H9 (cell line): ENCODE measurements around the gene FHIP1B. TPM values are rescaled to one million over a fixed set of nuclear protein-coding genes. Genes with fewer than 3 reads are reported as not detected.

Source experiments
- DNase-seq: peaks from one replicate; pipeline ENCODE4 v3.0.0-alpha.2; 2017
- H2AFZ ChIP-seq: one replicate; pipeline ENCODE4 v1.6.1; 2013; ENCODE audit warnings: mild to moderate bottlenecking, low read length, control low read depth, moderate library complexity
- H2AK5ac ChIP-seq: 2 replicates; pipeline ENCODE4 v1.6.1; 2013; ENCODE audit warnings: low read length, control low read depth, mixed read lengths; ENCODE audit not compliant: insufficient read length
- H2BK120ac ChIP-seq: one replicate; pipeline ENCODE4 v1.6.1; 2013; ENCODE audit warnings: low read depth, mild to moderate bottlenecking, low read length, control low read depth, inconsistent platforms; ENCODE audit not compliant: poor library complexity, severe bottlenecking
- H2BK12ac ChIP-seq: 2 replicates; pipeline ENCODE4 v1.6.1; 2013; ENCODE audit warnings: low read length, control low read depth, mixed read lengths, low read depth; ENCODE audit not compliant: insufficient read length
- H2BK15ac ChIP-seq: 2 replicates; pipeline ENCODE4 v1.6.1; 2013; ENCODE audit warnings: low read depth, low read length, control low read depth
- H2BK20ac ChIP-seq: one replicate; pipeline ENCODE4 v1.6.1; 2013; ENCODE audit warnings: low read depth, mild to moderate bottlenecking, low read length, control low read depth, inconsistent platforms; ENCODE audit not compliant: poor library complexity, severe bottlenecking
- H2BK5ac ChIP-seq: 2 replicates; pipeline ENCODE4 v1.6.1; 2013; ENCODE audit warnings: low read length, control low read depth, mixed read lengths; ENCODE audit not compliant: insufficient read length
- H3K14ac ChIP-seq: 2 replicates; pipeline ENCODE4 v1.6.1; 2013; ENCODE audit warnings: low read length, control low read depth; ENCODE audit not compliant: insufficient read depth
- H3K18ac ChIP-seq: 2 replicates; pipeline ENCODE4 v1.6.1; 2013; ENCODE audit warnings: low read depth, mild to moderate bottlenecking, mixed read lengths, low read length, control low read depth; ENCODE audit not compliant: insufficient read length
- H3K23ac ChIP-seq: 2 replicates; pipeline ENCODE4 v1.6.1; 2013; ENCODE audit warnings: low read length, control low read depth, mixed read lengths, low read depth; ENCODE audit not compliant: insufficient read length
- H3K23me2 ChIP-seq: 2 replicates; pipeline ENCODE4 v1.6.1; 2013; ENCODE audit warnings: low read depth, mild to moderate bottlenecking, mixed read lengths, low read length, control low read depth; ENCODE audit not compliant: insufficient read length, poor library complexity, severe bottlenecking
- H3K27ac ChIP-seq: 2 replicates; pipeline ENCODE4 v1.5.1; 2013; ENCODE audit warnings: low read length, control low read depth, mixed read lengths, low read depth; ENCODE audit not compliant: insufficient read length
- H3K27me3 ChIP-seq: 2 replicates; pipeline ENCODE4 v1.6.1; 2013; ENCODE audit warnings: low read length, control low read depth, inconsistent platforms; ENCODE audit not compliant: insufficient read depth
- H3K4ac ChIP-seq: 2 replicates; pipeline ENCODE4 v1.6.1; 2013; ENCODE audit warnings: low read depth, mild to moderate bottlenecking, control low read depth, inconsistent platforms, low read length, moderate library complexity
- H3K4me1 ChIP-seq: 2 replicates; pipeline ENCODE4 v1.6.1; 2013; ENCODE audit warnings: low read length, control low read depth, inconsistent platforms; ENCODE audit not compliant: insufficient read depth
- H3K4me2 ChIP-seq: 2 replicates; pipeline ENCODE4 v1.6.1; 2013; ENCODE audit warnings: low read length, control low read depth, mixed read lengths; ENCODE audit not compliant: insufficient read length, insufficient read depth
- H3K56ac ChIP-seq: 2 replicates; pipeline ENCODE4 v1.6.1; 2013; ENCODE audit warnings: low read depth, mild to moderate bottlenecking, mixed read lengths, low read length, control low read depth; ENCODE audit not compliant: insufficient read length
- H3K79me1 ChIP-seq: 2 replicates; pipeline ENCODE4 v1.6.1; 2013; ENCODE audit warnings: low read depth, mild to moderate bottlenecking, moderate library complexity, low read length, control low read depth, inconsistent platforms; ENCODE audit not compliant: insufficient read depth, poor library complexity, severe bottlenecking
- H3K79me2 ChIP-seq: 2 replicates; pipeline ENCODE4 v1.6.1; 2013; ENCODE audit warnings: low read length, control low read depth, inconsistent platforms; ENCODE audit not compliant: insufficient read depth
- H3K9ac ChIP-seq: 2 replicates; pipeline ENCODE4 v1.6.1; 2013; ENCODE audit warnings: low read length, control low read depth, mixed read lengths; ENCODE audit not compliant: insufficient read length; ENCODE audit errors: extremely low read depth
- H3K9me3 ChIP-seq: one replicate; pipeline ENCODE4 v1.6.1; 2013; ENCODE audit warnings: low read depth, low read length, inconsistent platforms; ENCODE audit not compliant: control insufficient read depth
- H3T11ph ChIP-seq: one replicate; pipeline ENCODE4 v1.6.1; 2013; ENCODE audit warnings: mild to moderate bottlenecking, low read length, control low read depth, inconsistent platforms
- H4K20me1 ChIP-seq: one replicate; pipeline ENCODE4 v1.6.1; 2013; ENCODE audit not compliant: control insufficient read depth, insufficient read length, insufficient read depth
- H4K5ac ChIP-seq: 2 replicates; pipeline ENCODE4 v1.6.1; 2013; ENCODE audit warnings: low read depth, mild to moderate bottlenecking, mixed read lengths, low read length, control low read depth; ENCODE audit not compliant: insufficient read length
- H4K8ac ChIP-seq: replicated peaks from 2 replicates; pipeline ENCODE4 v1.6.1; 2013; ENCODE audit warnings: low read length, control low read depth, mixed read lengths, low read depth; ENCODE audit not compliant: insufficient read length
- H4K91ac ChIP-seq: 2 replicates; pipeline ENCODE4 v1.6.1; 2013; ENCODE audit warnings: low read depth, mild to moderate bottlenecking, moderate library complexity, mixed read lengths, low read length, control low read depth; ENCODE audit not compliant: insufficient read length
- H3K27ac Mint-ChIP-seq, 3 experiments: 2 replicates in 2 of 3; 3 replicates in 1 of 3; pipeline ENCODE4 v1.8.0; 2020 to 2021; ENCODE audit warnings: mixed read lengths in 3 of 3, mild to moderate bottlenecking in 1 of 3, moderate library complexity in 1 of 3
- H3K27me3 Mint-ChIP-seq: 2 replicates; pipeline ENCODE4 v1.8.0; 2021; ENCODE audit warnings: low read depth, mild to moderate bottlenecking, moderate library complexity, mixed read lengths
- H3K36me3 Mint-ChIP-seq, 3 experiments: 2 replicates in 2 of 3; 3 replicates in 1 of 3; pipeline ENCODE4 v1.8.0; 2020 to 2021; ENCODE audit warnings: low read depth in 3 of 3, mixed read lengths in 3 of 3; ENCODE audit not compliant: insufficient read depth in 1 of 3
- H3K4me1 Mint-ChIP-seq, 2 experiments: 2 replicates each; pipeline ENCODE4 v1.8.0; 2020; ENCODE audit warnings: mixed read lengths in 2 of 2
- H3K4me3 Mint-ChIP-seq, 2 experiments: 2 replicates in 1 of 2; 3 replicates in 1 of 2; pipeline ENCODE4 v1.8.0; 2020 to 2021; ENCODE audit warnings: mild to moderate bottlenecking in 2 of 2, mixed read lengths in 2 of 2, moderate library complexity in 1 of 2
- H3K9me3 Mint-ChIP-seq, 2 experiments: 2 replicates in 1 of 2; 3 replicates in 1 of 2; pipeline ENCODE4 v1.8.0; 2020; ENCODE audit warnings: mild to moderate bottlenecking in 2 of 2, mixed read lengths in 2 of 2, moderate library complexity in 1 of 2
- WGBS: extraction: QIAGEN DNeasy Blood & Tissue Kit; methylation state at CpG from one replicate; pipeline ENCODE4 v1.1.7; 2013; ENCODE audit warnings: missing lambda C conversion rate, low lambda C conversion rate, mixed read lengths; ENCODE audit not compliant: insufficient read length; ENCODE audit errors: extremely low coverage; 5-methylcytosine and 5-hydroxymethylcytosine counted together
- total RNA-seq: library from RNA; stranded (reverse); gene quantifications from 2 replicates; pipeline ENCODE4 v1.2.1, GENCODE V29; 2021
- TF ChIP-seq, protein P1 (sequence below): fragments of 200-600 bp; sonication (generic); conservative IDR thresholded peaks from 3 replicates; pipeline ENCODE4 v1.8.0; 2021; ENCODE audit warnings: antibody characterized with exemption, mild to moderate bottlenecking

FHIP1B gene
- total RNA-seq, 1 experiment from 2014 or later = 28.5 TPM

DNA sequence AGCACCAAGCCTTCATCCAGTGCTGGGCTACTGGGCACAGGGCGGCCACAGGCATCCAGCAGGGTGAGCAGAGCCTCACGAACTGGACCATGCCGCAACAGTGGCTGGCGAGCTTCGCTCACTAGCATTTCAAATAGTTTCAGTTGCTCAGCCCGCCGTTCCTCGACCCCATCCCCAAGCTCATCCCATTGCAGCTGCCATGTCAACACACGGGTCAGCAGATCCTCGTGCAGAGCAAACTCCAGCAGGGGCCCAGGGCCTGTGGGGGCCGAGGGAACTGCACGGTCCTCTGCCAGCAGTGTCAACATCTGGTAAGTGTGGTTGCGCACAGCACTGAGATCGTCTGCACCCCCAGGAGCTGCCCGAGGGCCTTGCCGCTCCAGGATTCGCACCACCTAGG is 10.6 kb downstream of the FHIP1B start:
- H3K27me3 ChIP-seq = no peaks in the 10 kb centered on the region
- H3K9ac ChIP-seq = no peak overlapping the region
- TF ChIP-seq, protein P1, sequence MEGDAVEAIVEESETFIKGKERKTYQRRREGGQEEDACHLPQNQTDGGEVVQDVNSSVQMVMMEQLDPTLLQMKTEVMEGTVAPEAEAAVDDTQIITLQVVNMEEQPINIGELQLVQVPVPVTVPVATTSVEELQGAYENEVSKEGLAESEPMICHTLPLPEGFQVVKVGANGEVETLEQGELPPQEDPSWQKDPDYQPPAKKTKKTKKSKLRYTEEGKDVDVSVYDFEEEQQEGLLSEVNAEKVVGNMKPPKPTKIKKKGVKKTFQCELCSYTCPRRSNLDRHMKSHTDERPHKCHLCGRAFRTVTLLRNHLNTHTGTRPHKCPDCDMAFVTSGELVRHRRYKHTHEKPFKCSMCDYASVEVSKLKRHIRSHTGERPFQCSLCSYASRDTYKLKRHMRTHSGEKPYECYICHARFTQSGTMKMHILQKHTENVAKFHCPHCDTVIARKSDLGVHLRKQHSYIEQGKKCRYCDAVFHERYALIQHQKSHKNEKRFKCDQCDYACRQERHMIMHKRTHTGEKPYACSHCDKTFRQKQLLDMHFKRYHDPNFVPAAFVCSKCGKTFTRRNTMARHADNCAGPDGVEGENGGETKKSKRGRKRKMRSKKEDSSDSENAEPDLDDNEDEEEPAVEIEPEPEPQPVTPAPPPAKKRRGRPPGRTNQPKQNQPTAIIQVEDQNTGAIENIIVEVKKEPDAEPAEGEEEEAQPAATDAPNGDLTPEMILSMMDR = no peak
- H2AK5ac ChIP-seq = no peak overlapping the region
- no peak overlapping the region for H2BK20ac ChIP-seq
- H2AFZ ChIP-seq = no peak overlapping the region
- Mint-ChIP-seq H3K36me3 (peaks cover 11 to 41% (median 21%) of the 10 kb centered on the region in 3 experiments; a peak in 5 of 7 replicates), H3K27ac (no peak overlapping the region), H3K9me3 (no peaks in the 10 kb centered on the region), H3K4me3 (no peak overlapping the region), H3K27me3 (no peaks in the 10 kb centered on the region), H3K4me1 (no peaks in the 10 kb centered on the region)
- no peaks in the 10 kb centered on the region for H3K79me1 ChIP-seq
- H3K9me3 ChIP-seq = no peaks in the 10 kb centered on the region
- no peak overlapping the region for H2BK5ac ChIP-seq
- H3K18ac ChIP-seq = no peak overlapping the region
- no peak overlapping the region for H4K5ac ChIP-seq
- no peaks in the 10 kb centered on the region for H4K20me1 ChIP-seq
- DNase-seq = no peak
- H4K91ac ChIP-seq = no peak overlapping the region
- no peak overlapping the region for H3K14ac ChIP-seq
- H2BK120ac ChIP-seq = no peak overlapping the region
- H4K8ac ChIP-seq = no peak overlapping the region
- no peak overlapping the region for H3K4me2 ChIP-seq
- H3K27ac ChIP-seq = no peak overlapping the region
- no peak overlapping the region for H2BK12ac ChIP-seq
- H3K4ac ChIP-seq = no peak overlapping the region
- no peaks in the 10 kb centered on the region for H3K4me1 ChIP-seq
- H3T11ph ChIP-seq = no peak overlapping the region
- H3K56ac ChIP-seq = no peak overlapping the region
- no CpG with 5 or more reads among the region's 17 CpGs for WGBS
- H3K79me2 ChIP-seq = no peaks in the 10 kb centered on the region
- H3K23me2 ChIP-seq = no peaks in the 10 kb centered on the region
- H2BK15ac ChIP-seq = no peak overlapping the region
- H3K23ac ChIP-seq = no peak overlapping the region
